A172 (cell line): ENCODE measurements around the gene TM7SF2. TPM values are rescaled to one million over a fixed set of nuclear protein-coding genes. Genes with fewer than 3 reads are reported as not detected.
A peak's percentile ranks its signal among the peaks of the same experiment; 100 is the strongest.

ENCODE experiments used
- DNase-seq: peaks from one replicate; pipeline ENCODE4 v3.0.0-alpha.2; 2015; ENCODE audit warnings: low spot score
- total RNA-seq: library from RNA; depleted of rRNA; stranded (reverse); fragments of >200 nt; shearing (Covaris generic); gene quantifications from 2 replicates; pipeline ENCODE4 v1.2.3, GENCODE V29; 2014

Gene TM7SF2
- total RNA-seq, 1 experiment from 2014 or later = 1.9 TPM

DNA sequence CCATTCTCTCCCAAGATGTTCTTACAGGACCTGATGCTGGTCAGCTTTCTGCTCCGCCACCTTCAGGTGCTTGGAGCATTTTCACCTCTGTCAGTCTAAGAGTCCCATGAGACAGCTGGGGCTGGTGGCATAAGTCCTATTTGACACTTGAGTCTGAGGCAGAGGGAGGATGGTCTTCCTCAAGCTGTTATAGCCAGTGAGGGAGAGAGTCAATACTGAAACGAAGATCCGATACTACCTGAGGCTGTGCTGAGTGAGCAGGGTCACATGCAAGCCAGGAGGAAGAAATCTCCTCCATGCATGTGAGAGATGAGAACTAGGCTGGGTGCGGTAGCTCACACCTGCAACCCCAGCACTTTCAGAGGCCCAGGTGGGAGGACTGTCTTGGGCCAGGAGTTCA, 22.1 kb upstream of the TM7SF2 start:
- DNase-seq = no peak

DNA sequence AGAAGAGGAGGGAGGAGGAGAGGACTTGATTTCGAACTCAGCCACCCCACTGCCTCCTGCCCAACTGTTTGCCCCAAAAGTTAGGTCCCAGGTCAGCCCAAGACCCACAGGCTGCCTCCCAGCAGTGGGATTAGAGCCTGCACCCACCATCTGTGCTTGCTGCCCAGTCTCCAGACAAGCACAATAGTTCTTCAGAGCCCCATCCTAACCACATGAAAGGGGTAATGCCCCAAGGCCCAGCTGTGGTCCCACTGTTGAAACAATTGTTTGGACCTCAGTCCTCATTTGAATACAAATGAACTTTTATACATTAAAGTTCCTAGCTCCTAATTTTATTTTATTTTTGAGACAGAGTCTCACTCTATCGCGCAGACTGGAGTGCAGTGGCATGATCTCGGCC, 21.0 kb upstream of the TM7SF2 start:
- no peak for DNase-seq

DNA sequence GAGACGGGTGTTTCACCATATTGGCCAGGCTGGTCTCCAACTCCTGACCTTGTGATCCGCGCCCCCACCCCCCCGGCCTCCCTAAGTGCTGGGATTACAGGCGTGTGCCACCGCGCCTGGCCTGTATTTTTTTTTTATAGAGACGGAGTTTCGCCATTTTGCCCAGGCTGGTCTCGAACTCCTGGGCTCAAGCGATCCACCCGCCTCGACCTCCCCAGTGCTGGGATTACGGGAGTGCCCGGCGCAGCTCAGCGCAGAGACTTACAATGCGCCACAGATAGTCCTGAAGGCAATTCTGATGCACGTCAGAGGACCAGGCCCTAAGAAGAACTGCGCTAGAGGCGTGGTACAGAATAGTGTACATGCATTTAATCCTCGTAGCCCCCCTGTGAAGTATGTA, 16.2 kb upstream of the TM7SF2 start:
- DNase-seq = no peak

DNA sequence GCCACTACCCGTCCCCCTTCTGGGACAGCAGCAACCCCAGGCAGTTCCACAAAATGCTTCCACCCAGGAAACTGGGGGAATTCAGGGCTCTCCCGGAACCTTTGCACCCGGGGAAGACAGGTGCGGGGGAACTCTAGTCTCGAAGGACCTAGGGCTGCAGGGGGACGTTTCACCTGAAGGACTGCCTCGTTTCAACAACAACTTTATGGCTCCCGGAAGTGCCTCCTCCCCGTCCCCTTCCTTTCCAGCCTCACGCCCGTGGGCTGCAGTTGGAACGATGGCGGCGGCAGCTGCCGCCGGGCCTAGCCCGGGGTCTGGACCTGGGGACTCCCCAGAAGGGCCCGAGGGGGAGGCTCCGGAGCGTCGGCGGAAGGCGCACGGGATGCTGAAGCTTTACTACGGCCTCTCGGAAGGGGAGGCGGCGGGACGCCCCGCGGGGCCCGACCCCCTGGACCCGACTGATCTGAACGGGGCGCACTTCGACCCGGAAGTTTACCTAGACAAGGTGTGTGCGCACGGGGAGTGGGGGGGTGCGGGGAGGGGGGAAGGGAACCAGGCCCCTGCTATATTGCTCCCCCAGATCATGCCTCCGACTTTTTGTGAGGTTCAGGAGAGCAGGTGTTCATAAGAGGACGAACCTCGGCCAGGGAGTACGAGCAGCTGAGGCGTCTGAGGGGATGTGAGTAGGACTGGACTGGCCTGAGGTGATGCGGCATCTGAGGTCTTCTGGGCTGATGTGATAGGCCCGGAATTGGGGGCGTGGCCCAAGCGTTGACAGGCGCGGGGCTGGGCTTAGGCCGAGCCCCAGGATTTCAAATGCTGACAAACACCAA, 15.5 kb upstream of the TM7SF2 start, which contains the start of gene VPS51:
Gene VPS51 (plus strand): TSS at position 241 of the 833 bp plus-strand sequence. CDS start 37 bp downstream, at position 278.
- peak; percentile 82 for DNase-seq

DNA sequence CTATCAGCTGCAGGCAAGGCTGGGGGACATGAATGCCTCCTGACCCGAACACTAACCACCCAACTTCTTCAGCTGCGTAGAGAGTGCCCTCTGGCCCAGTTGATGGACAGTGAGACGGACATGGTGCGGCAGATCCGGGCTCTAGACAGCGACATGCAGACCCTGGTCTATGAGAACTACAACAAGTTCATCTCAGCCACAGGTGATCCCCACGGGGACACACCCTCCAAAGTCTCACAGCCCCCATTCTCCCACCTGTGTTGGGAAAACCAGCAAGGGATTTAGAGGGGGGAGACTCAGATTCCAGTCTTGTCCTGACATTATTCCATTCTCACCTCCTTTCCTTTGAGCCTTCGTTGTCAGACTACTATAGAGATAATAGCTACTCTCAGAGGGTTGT, 14.7 kb upstream of the TM7SF2 start:
- DNase-seq = no peak

DNA sequence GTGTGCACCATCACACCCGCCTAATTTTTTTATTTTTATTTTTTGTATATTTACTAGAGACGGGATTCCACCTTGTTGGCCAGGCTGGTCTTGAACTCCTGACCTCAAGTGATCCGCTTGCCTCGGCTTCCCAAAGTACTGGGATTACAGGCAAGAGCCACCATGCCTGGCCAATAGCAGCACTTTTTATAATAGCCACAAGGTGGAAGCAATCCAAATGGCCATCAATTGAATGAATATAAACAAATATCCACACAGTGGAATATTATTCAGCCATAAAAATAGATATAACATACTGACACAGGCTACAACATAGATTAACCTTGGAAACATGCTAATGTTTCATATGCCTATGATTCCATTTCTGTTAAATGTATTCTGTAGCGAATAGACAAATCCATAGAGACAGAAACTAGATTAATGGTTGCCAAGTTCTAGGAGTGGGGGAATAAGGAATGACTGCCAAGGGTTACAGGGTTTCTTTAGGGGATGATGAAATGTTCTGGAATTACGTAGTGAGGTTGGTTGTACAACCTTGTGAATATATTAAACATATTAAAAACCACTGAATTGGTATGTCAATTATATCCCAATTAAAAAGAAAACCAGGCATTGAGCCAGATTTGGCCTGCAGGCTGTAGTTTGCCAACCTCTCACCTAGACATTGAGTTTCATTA, 10.9 kb upstream of the TM7SF2 start:
- no peak for DNase-seq

DNA sequence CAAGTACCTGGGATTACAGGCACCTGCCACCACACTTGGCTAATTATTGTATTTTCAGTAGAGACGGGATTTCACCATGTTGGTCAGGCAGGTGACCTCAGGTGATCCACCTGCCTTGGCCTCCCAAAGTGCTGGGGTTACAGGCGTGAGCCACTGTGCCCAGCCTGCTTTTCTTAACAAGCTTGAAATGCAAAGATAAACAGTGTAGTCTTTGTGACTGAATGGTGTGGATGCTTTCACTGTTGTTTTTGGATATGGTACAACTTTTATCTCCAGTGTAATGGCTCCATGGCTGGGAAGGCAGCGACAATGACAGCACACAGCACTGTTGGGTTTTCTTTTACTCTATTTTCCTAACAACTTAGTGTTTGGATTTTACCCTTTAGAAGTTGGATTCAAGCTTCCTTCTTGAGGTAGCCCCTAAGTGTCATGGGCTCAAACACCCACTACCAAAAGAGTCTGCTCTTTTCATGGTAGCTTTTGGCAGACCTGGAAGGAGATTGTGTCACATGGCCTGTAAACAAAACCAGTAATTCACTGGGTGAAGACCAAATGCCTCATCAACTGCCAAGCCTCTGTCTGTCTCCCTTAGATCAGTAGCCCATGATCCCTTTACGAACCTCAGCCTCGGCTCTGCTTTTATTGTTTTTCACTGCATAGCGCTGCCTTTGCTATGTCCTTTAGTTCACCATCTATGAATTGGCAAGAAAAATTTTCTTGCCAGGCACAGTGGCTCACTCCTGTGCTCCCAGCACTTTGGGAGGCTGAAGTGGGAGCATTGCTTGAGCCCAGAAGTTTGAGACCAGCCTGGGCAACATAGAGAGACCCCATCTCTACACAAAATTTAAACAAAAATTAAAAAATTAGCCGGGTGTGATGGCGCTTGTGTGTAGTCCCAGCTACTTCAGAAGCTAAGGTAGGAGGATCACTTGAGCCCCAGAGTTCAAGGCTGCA, 9.3 kb upstream of the TM7SF2 start:
- peak; percentile 27 for DNase-seq

DNA sequence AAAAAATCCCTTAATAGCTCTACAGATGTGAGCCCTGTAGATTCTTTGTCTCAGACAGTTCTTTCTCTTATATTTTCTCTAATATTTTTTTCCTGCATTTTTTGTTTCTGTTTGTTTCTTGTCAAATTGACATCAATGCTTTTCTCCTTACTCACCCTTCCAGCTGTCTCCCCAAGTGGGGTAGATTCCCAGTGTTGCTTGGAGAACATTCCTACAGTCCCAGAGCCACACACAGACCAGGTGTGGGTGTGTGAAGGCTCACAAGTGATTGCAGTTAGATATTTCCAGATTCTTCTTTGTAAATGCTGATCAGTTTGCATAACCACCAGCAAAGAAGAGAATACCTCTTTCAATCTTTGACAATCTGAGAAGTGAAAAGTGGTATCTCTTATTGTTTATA, 8.2 kb upstream of the TM7SF2 start:
- no peak for DNase-seq

DNA sequence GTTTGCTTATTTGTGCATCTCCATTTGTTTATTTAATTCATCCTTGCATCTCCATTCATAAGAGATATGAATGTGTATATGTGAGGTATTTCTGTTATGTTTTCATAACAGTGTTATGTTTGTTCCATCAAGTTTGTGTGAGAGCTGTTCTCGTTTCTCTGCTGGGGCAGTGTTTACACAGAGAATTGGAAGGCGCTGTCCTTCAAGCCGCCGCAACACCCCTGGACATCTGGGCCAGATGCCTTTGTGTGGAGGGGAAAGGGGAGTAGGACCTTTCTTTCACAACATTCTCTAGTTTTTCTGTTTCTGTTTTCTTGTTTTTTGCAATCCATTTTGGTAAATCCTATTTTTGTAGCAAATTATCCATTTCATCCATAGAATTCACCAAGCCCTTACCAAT, 7.0 kb upstream of the TM7SF2 start:
- no peak for DNase-seq

DNA sequence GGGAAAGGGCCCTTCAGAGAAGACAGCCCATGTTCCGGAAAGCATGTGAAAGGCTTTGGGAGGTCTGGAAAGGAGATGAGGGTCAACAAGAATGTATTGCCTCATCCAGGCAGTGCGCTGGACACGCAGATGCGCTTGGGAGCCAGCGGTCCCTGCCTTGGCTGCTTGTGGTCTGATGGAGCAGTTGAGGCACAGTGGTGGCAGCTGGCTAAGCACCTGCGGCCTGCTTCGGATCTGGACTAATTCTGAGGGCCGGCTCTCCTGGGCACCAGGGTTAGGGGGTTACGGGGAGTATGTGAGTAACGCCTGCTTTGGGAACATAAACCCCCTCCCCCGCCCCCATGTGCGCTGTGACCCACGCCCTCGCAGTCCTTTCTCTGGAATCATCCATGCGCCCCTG, 4.6 kb upstream of the TM7SF2 start:
- DNase-seq = no peak

DNA sequence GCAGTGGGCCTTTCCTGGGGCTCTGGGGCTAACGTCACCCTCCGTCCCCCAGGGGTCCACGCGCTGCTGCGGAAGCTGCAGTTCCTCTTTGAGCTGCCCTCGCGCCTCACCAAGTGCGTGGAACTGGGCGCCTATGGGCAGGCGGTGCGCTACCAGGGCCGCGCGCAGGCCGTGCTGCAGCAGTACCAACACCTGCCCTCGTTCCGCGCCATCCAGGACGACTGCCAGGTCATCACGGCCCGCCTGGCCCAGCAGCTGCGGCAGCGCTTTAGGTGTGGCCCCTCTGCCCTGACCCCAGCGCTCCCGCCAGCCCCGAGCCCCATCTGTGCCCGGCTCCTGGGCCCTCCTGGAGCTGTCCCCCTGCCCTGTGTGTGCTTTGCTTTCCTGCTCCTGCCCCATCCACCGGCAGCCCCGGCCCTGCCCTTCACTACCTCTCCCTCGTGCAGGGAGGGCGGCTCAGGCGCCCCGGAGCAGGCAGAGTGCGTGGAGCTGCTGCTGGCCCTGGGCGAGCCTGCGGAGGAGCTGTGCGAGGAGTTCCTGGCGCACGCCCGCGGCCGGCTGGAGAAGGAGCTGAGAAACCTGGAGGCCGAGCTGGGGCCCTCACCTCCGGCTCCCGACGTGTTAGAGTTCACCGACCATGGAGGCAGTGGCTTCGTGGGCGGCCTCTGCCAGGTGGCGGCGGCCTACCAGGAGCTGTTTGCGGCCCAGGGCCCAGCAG, 3.8 kb upstream of the TM7SF2 start:
- no peak for DNase-seq

DNA sequence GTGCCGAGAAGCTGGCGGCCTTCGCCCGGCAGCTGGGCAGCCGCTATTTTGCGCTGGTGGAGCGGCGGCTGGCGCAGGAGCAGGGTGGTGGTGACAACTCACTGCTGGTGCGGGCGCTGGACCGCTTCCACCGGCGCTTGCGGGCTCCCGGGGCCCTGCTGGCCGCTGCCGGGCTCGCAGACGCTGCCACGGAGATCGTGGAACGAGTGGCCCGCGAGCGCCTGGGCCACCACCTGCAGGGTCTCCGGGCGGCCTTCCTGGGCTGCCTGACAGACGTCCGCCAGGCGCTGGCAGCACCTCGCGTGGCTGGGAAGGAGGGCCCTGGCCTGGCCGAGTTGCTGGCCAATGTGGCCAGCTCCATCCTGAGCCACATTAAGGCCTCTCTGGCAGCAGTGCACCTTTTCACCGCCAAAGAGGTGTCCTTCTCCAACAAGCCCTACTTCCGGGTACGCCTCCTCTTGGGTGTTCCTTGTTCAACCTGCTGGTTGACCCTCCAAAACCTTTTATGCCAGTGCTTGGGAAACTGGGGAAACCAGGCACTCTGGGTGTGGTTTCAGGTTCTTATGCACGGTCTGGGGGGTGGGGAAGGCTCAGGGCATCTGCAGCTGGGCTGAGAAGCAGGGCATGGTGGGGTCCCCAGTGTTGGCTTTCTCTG, 3.1 kb upstream of the TM7SF2 start:
- no peak for DNase-seq

DNA sequence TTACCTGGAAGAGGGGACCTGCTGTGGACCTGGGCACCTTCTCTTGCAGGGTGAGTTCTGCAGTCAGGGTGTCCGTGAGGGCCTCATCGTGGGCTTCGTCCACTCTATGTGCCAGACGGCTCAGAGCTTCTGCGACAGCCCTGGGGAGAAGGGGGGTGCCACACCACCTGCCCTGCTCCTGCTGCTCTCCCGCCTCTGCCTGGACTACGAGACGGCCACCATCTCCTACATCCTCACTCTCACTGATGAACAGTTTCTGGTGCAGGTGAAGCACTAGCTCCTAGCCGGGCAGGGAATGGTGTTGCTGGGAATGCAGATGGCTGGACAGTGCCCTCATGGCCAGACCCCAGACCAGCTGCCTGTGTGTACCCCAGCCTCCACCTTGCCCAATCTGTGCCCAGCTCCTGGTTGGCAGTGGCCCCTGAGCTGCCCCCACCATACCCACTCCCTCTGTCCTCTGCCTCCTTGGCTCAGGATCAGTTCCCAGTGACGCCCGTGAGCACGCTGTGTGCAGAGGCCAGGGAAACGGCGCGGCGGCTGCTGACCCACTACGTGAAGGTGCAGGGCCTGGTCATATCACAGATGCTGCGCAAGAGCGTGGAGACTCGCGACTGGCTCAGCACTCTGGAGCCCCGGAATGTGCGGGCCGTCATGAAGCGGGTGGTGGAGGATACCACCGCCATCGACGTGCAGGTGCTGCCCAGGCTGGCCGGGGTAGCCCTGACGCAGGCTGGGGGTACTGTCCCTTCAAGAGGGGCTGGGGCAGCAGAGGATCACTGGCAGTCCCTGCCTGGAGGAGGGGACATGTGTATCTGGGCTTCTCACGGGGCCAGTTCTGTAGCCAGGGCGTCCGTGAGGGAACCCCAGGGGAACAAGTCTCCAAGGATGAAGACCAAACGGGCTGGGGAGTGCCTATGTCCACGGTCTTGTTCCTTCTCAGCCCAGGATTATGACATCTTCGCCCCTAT, 2.2 kb upstream of the TM7SF2 start:
- DNase-seq = no peak

DNA sequence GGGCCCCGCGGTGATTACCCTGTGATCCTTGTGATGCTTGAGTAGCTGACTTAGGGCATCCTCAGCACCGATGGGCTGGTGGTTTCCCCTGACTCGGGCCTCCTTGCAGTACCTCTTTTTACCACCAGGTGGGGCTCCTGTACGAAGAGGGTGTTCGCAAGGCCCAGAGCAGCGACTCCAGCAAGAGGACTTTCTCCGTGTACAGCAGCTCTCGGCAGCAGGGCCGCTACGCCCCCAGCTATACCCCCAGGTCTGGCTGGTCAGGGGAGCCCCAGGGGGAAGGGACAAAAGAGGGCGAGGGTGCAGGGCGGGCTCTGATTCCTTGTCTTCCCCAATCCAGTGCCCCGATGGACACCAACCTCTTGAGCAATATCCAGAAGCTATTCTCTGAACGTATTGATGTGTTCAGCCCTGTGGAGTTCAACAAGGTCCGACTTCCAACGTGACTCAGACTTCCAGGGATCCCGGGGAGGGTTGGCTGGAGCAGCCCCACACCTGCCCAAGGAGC, 1.3 kb upstream of the TM7SF2 start:
- DNase-seq = peak; percentile 75

DNA sequence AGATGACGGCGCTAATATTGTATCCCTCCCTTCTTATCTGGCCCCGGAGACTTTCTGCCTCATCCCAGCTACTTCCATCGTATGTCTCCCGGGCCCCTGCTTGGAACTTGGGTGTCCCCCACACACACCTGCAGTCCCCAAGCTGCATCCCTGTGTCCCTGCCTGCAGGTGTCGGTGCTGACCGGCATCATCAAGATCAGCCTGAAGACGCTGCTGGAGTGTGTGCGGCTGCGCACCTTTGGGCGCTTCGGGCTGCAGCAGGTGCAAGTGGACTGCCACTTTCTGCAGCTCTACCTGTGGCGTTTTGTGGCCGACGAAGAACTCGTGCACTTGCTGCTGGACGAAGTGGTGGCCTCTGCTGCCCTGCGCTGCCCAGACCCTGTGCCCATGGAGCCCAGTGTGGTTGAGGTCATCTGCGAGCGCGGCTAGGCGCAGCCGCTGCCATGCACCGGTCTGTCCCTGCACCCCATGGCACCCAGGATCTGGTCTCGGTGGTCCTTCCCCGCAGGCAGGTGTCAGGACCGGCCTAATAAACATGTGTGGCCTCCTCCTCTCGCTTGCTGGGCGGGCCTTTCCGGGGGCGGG, 421 bp upstream of the TM7SF2 start:
- no peak for DNase-seq

DNA sequence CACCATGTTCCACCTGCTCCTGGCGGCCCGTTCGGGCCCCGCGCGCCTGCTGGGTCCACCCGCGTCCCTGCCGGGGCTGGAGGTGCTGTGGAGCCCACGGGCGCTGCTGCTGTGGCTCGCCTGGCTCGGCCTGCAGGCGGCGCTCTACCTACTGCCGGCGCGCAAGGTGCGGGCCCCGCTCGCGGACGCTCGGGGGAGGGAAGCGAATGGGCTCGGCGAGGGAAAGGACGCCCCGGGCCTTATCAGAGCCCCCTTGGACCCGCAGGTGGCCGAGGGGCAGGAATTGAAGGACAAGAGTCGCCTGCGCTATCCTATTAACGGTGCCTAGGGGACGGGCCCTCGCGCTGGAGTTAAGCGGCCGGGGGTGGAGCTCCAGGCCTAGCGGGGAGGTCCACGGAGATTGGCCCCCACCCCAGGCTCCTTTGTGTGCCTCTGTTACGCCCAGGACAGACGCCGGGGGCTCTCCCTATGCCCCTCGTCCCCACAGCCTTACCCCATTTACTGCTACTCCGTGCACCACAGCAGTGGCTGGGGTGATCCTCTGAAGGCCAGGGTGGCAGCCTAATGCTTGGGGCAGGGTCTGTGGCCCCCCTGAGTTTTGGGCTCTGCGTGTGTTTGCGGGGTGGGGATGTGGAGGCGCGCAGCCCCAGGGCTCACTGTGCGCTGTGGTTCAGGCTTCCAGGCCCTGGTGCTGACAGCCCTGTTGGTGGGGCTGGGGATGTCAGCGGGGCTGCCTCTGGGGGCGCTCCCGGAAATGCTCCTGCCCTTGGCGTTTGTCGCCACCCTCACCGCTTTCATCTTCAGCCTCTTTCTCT, 1.1 kb downstream of the TM7SF2 start:
- no peak for DNase-seq

DNA sequence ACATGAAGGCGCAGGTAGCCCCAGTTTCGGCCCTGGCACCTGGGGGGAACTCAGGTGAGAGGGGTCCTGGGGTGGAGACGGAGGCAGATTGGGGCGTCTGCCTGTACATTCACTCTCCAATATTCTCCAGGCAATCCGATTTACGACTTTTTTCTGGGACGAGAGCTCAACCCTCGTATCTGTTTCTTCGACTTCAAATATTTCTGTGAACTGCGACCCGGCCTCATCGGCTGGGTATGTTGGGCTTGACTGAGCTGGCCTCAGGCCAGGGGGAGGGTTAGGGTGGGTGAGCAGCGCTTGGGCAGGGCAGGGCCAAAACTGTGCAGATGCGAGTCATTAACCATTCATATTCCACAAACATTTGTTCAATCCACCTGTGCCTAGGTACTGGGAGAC, 1.7 kb downstream of the TM7SF2 start:
- no peak for DNase-seq

DNA sequence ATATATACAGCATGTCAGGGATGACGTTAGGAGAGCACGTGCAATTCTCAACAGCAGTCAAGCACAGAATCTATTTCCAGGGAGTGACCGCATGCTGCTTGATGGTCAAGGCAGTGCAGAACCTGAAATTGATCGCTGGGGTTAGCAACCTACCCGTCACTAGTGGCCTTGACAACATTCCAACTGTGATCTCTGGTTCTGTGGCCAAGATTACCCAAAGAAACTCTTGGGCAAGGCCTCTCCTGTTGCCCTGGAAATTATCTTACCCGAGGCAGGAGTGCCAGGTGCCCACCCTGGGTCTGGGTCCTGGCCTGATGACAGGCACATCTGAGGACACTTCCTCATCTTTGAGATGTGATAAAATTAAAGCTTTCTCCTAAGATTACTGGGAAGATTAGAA, 2.2 kb downstream of the TM7SF2 start:
- no peak for DNase-seq
